Measurements from ENCODE around the gene SAPCD1.
"Not testable (repeated sequence)": the region's sequence is repeated elsewhere in the genome, so short reads cannot be mapped to it uniquely, and the experiment has no call there.

The SAPCD1 gene

DNA sequence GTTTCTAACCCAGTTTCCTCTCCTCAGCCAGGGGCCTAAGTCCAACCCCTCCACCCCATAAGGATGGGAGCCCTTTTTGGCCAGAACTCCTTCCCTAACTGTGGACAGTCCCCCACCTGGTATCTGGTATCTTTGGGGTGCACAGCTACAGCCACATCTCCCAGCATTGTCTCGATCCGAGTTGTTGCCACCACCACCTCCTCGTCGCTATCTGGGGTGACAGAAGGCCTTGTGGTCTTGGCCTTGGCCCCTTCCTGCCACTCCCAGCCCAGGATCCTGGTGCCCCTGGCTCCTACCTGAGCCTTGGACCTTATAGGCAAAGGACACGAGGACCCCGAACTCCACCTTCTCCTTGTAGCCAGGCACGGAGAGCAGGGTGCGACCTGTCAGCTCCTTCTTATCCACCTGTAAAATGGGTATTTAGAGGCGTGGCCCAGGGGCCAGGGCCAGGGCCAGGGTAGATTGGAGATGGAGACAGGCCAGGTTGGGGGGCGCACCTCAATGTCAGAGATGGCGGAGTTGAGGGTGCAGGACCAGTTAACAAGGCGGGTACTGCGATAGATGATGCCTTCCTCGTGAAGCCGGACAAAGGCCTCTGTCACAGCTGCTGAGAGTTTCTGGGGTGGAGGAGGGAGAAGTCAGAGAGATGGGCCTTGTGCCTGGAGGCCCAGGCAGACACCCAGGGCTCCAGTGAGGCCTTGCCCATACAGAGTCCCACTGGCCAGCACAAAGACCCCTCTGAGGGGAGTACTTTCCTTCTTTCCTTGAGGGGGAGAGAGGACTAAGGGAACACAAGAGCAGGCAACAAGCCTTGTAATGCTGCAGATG, 21.9 kb downstream of the SAPCD1 start:
- H3K9me3 Mint-ChIP-seq: no peaks in the 10 kb centered on the region
- H3K36me3 Mint-ChIP-seq (ENCODE audit: low read depth): peaks cover 35% of the 10 kb centered on the region
- no peaks in the 10 kb centered on the region for H3K4me1 Mint-ChIP-seq (ENCODE audit: low read depth)
- no peak overlapping the region for H3K4me3 Mint-ChIP-seq
- peak overlapping the region; percentile 12 for H3K27ac Mint-ChIP-seq
- no peaks in the 10 kb centered on the region for H3K27me3 Mint-ChIP-seq (ENCODE audit: low read depth)
- DNase-seq (ENCODE audit: low spot score): no peak

DNA sequence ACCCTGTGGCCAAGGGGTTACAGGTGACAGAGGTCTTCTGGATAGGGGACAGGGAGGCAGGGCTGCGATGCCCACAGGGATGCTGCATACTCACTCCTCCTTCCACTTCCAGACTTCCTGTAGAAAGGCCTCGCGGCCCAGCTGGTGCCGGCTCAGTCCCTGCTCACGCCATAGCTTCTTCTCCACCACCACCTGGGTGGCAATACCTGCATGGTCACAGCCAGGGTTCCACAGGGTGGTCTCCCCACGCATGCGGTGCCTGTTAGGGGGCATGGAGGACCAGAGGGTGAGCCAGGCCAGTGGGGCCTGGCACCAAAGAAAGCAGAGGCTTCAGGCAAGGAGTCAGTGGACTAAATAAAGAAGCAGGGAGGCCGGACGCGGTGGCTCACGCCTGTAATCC, 23.0 kb downstream of the SAPCD1 start:
- DNase-seq (ENCODE audit: low spot score): no peak
- H3K27me3 Mint-ChIP-seq (ENCODE audit: low read depth): no peaks in the 10 kb centered on the region
- H3K36me3 Mint-ChIP-seq (ENCODE audit: low read depth): peaks cover 36% of the 10 kb centered on the region
- H3K4me3 Mint-ChIP-seq: no peak overlapping the region
- H3K4me1 Mint-ChIP-seq (ENCODE audit: low read depth): peaks cover 3% of the 10 kb centered on the region
- H3K9me3 Mint-ChIP-seq: no peaks in the 10 kb centered on the region
- H3K27ac Mint-ChIP-seq: no peak overlapping the region

DNA sequence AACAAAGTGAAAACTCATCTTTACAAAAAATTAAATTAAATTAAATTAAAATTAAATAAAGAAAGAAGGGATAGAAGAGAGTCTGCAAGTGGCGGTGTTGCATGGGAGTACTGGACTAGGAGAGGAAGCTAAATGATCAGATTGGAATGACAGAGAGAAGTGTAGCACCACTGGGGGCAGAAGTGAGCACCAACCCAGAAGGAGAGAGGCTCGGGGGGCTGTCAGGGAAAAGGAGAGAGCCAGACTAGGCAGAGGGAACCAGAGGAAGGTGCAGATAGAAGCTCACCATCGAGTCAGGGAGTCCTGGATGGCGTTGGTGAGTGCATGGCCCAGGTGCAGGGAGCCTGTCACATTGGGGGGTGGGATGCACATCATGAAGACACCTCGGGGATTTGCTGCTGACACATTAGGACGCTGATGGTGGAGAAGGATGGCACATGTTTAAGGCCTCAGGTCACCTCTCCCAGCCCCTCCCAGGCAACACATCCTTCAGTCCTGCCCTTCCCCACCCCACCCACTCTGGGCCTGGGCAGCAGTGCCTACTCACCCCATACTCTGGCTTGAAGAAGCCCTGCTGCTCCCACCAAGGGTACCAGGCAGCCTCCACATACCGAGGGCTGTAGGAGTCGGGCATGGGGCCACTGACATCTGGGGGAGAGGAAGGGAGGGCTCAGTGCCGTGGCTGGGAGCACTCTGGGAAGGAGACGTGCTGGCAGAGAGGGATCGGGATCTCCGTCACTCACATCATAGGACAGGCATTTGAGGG, 29.1 kb downstream of the SAPCD1 start:
- H3K27me3 Mint-ChIP-seq (ENCODE audit: low read depth): no peaks in the 10 kb centered on the region
- peaks cover 15% of the 10 kb centered on the region for H3K4me1 Mint-ChIP-seq (ENCODE audit: low read depth)
- H3K4me3 Mint-ChIP-seq: no peak overlapping the region
- H3K36me3 Mint-ChIP-seq (ENCODE audit: low read depth): peaks cover 39% of the 10 kb centered on the region
- H3K9me3 Mint-ChIP-seq: no peaks in the 10 kb centered on the region
- DNase-seq (ENCODE audit: low spot score): no peak
- peak overlapping the region; percentile 42 for H3K27ac Mint-ChIP-seq

DNA sequence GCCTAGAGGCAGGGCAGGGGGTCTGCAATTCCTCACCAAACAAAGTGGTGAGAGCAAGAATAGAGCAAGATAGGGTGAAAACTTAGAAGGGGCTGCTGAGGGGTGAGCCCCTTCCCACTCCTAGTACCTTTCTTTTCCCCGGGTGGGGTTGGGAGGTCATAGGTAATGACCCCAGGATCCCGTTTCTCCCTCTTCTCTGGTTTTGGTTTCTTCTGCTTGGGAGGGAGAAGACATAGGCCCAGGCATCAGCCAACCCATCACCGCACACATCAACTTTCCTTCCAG, 29.6 kb downstream of the SAPCD1 start:
- Mint-ChIP-seq H3K27ac (peak overlapping the region; percentile 9), H3K4me1 (ENCODE audit: low read depth) (peaks cover 16% of the 10 kb centered on the region), H3K9me3 (no peaks in the 10 kb centered on the region), H3K27me3 (ENCODE audit: low read depth) (no peaks in the 10 kb centered on the region), H3K36me3 (ENCODE audit: low read depth) (peaks cover 39% of the 10 kb centered on the region), H3K4me3 (no peak overlapping the region)
- DNase-seq (ENCODE audit: low spot score): no peak

DNA sequence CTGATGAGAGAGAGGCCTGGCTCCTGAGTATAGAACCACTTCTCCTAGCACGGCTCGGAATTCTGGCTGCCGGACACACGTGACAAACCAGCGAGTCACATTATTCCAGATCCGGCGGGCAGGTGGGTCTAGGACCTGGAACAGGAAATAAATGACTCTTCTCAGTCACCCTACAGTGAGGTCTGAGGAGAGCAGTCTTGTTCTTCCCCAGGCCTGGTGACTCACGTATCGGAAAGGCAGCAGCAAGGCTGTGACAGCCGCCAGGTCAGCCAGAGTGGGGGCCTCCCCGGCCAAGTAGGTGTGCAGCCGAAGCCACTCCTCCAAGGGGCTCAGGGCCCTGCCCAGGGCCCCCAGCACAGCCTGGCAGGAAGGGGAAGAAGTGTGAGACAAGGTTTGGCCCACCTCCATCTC, 30.3 kb downstream of the SAPCD1 start:
- no peaks in the 10 kb centered on the region for H3K27me3 Mint-ChIP-seq (ENCODE audit: low read depth)
- peaks cover 24% of the 10 kb centered on the region for H3K4me1 Mint-ChIP-seq (ENCODE audit: low read depth)
- DNase-seq (ENCODE audit: low spot score): no peak
- no peak overlapping the region for H3K27ac Mint-ChIP-seq
- H3K4me3 Mint-ChIP-seq: peak overlapping the region; percentile 32
- H3K36me3 Mint-ChIP-seq (ENCODE audit: low read depth): peaks cover 45% of the 10 kb centered on the region
- H3K9me3 Mint-ChIP-seq: no peaks in the 10 kb centered on the region

DNA sequence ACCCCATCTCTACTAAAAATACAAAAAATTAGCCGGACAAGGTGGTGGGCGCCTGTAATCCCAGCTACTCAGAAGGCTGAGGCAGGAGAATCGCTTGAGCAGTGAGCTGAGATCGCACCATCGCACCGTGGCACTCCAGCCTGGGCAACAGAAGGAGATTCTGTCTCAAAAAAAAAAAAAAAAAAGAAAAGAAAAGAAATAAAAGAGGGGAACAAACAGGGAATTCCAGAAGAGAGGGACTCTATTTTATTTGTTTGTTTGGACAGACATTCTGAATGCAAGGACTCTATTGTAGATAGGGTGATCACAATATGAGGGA, 31.4 kb downstream of the SAPCD1 start:
- peak overlapping the region; percentile 79 for H3K4me3 Mint-ChIP-seq
- peak overlapping the region; percentile 71 for H3K27ac Mint-ChIP-seq
- not testable (repeated sequence) for DNase-seq (ENCODE audit: low spot score); H3K27me3 Mint-ChIP-seq (ENCODE audit: low read depth); H3K9me3 Mint-ChIP-seq
- H3K4me1 Mint-ChIP-seq (ENCODE audit: low read depth): peaks cover 28% of the 10 kb centered on the region
- peaks cover 46% of the 10 kb centered on the region for H3K36me3 Mint-ChIP-seq (ENCODE audit: low read depth)

DNA sequence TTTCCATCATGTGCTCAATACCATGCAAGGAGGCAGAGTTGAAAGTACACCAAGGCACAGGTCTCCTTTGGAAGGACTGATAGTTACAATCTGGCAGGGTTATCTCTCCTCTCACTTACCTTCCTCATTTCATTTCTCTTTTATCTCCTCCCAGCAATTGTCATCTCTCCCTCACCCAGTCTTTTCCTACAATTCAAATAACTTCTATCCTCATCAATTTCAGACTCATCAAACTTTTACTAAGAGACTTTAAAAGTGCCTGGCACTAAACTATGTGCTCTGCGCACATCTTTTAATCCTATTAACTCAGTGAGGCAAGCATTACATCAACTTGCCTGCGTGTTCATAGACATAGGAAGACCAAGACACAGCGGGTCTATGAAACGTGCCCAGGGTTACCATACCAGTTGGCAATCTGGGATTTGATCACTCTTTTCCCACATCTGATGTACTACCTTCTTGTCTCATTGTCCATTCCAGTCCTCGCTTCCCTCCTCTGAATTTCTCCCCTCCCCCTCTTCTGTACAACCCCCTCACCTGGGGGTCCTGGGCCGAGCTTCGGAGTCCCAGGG, 31.9 kb downstream of the SAPCD1 start:
- Mint-ChIP-seq H3K27me3 (ENCODE audit: low read depth) (no peaks in the 10 kb centered on the region), H3K9me3 (no peaks in the 10 kb centered on the region), H3K4me3 (peak overlapping the region; percentile 79), H3K36me3 (ENCODE audit: low read depth) (peaks cover 42% of the 10 kb centered on the region), H3K27ac (peak overlapping the region; percentile 71), H3K4me1 (ENCODE audit: low read depth) (peaks cover 28% of the 10 kb centered on the region)
- no peak for DNase-seq (ENCODE audit: low spot score)

DNA sequence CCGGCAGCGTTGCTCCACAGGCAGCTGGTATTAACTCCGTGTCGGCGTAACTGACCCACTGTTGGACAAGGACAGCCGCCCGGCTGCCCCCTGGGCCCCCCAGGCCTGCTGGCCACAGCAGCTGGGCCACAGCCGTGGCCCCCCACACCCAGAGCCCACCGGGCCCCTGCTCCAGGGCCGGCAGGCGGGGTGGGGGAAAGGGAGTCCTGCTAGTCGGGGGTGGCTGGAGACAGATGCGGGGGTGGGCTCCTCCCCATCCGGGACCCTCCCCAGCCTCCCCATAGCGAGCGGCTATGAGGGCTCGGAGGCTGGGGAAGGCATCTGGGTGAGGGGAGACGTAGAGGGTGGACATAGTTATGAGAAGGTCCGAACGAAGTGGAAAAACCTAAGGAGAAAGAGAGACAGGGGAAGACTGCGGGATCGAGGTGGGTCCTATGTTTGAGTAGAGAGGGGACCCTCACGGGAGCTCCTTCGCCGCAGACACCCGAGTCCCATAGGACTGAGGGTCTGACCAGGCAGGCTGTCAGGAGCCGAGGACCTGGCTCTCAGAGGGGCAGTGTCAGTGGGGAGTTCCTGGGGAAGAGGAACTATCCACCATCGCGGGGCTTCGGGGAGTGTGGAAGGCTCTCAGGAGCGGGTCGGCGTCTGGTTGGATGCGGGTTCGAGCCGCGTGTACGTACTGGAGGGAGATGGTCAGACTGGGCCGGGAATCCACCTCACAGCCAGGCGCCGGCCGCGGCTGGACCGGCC, 32.6 kb downstream of the SAPCD1 start:
- peak overlapping the region; percentile 79 for H3K4me3 Mint-ChIP-seq
- peak overlapping the region; percentile 96 for H3K27ac Mint-ChIP-seq
- no peaks in the 10 kb centered on the region for H3K27me3 Mint-ChIP-seq (ENCODE audit: low read depth)
- peaks cover 38% of the 10 kb centered on the region for H3K36me3 Mint-ChIP-seq (ENCODE audit: low read depth)
- peaks cover 25% of the 10 kb centered on the region for H3K4me1 Mint-ChIP-seq (ENCODE audit: low read depth)
- DNase-seq (ENCODE audit: low spot score): no peak
- no peaks in the 10 kb centered on the region for H3K9me3 Mint-ChIP-seq

DNA sequence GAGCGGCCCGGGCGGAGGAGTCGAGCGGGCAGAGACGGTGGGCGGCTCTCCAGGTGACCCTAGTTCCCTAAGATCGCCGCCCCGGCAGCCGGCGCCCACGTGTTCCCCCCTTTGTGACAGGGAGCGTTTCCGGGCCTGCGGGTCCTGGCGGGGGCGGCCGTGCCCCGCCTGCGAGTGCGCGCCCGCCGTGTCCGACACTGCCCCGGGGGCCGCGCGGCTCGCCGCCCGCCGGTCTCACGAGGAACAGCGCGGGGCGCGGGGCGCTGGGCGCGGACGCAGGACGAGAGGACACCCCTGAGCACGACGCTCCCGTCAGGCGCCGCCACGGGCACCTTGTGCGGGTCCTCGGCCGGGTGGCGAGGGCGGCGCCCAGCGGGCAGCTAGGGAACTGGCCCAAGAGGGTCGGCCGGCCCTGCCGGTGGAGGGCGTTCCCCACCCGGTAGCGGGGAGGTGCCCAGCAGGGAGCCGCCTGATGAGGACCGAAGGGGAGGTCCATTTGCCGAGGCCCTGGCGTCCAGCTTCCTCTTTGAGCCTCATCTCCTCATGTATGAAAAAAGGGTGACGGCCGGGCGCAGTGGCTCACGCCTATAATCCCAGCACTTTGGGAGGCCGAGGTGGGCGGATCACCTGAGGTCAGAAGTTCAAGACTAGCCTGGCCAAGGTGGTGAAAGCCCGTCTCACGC, 33.3 kb downstream of the SAPCD1 start, which contains the start of gene VARS1:
VARS1 (minus strand) TSS at position 137 of the 683 bp plus-strand sequence. CDS start 535 bp downstream, outside the sequence.
- no peaks in the 10 kb centered on the region for H3K9me3 Mint-ChIP-seq
- peak within 1 kb of the TSS; percentile 96 for H3K27ac Mint-ChIP-seq
- peaks cover 34% of the 10 kb centered on the region for H3K36me3 Mint-ChIP-seq (ENCODE audit: low read depth)
- peaks cover 24% of the 10 kb centered on the region for H3K4me1 Mint-ChIP-seq (ENCODE audit: low read depth)
- peak within 1 kb of the TSS; percentile 79 for H3K4me3 Mint-ChIP-seq
- DNase-seq (ENCODE audit: low spot score): peak; percentile 87
- H3K27me3 Mint-ChIP-seq (ENCODE audit: low read depth): no peaks in the 10 kb centered on the region

DNA sequence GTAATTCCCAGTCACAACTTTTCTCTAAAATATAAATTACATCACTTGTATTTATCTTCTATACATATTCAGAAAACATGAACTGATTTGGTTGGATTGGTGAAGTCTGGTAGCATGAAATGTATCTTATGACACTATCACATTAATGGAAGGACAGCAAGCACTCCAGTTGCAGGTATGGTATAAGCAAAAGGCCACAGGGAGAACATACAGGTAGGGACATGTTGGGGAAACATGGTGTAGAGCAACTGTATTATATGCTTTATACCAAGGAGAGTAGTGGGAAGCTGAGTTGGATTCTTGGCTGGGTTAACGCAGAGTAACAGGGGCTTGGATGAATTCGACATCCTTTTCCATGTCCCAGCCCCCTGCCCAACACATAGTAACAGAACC, 34.5 kb downstream of the SAPCD1 start:
- H3K4me1 Mint-ChIP-seq (ENCODE audit: low read depth): peaks cover 23% of the 10 kb centered on the region
- no peaks in the 10 kb centered on the region for H3K9me3 Mint-ChIP-seq
- peak overlapping the region; percentile 37 for H3K4me3 Mint-ChIP-seq

DNA sequence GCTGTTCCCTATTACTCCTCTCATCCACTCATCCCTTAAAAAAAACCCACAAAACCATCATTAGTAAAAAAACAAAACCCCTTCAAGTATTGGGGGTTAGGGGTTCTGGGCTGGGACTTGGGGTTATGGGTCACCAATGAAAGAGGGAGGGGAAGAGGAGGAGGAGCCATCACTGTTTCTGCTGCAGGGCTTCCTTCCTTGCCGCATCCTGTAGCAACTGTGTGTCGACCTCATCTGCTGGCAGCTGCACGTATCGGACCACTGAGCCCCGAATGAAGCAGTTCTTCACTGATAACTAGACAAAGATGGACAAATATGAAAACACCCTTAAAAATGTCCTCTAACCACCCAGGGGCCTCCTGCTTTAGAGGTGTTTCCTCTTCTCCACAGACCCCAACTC, 35.1 kb downstream of the SAPCD1 start:
- Mint-ChIP-seq H3K36me3 (ENCODE audit: low read depth) (peaks cover 30% of the 10 kb centered on the region), H3K4me3 (peak overlapping the region; percentile 68), H3K9me3 (no peaks in the 10 kb centered on the region), H3K27me3 (ENCODE audit: low read depth) (no peaks in the 10 kb centered on the region), H3K27ac (peak overlapping the region; percentile 90), H3K4me1 (ENCODE audit: low read depth) (peaks cover 23% of the 10 kb centered on the region)
- no peak for DNase-seq (ENCODE audit: low spot score)

More for the DNA sequence above, 34.5 kb downstream of the SAPCD1 start:
- Mint-ChIP-seq H3K27me3 (ENCODE audit: low read depth) (no peaks in the 10 kb centered on the region), H3K27ac (peak overlapping the region; percentile 90), H3K36me3 (ENCODE audit: low read depth) (peaks cover 33% of the 10 kb centered on the region)
- no peak for DNase-seq (ENCODE audit: low spot score)

DNA sequence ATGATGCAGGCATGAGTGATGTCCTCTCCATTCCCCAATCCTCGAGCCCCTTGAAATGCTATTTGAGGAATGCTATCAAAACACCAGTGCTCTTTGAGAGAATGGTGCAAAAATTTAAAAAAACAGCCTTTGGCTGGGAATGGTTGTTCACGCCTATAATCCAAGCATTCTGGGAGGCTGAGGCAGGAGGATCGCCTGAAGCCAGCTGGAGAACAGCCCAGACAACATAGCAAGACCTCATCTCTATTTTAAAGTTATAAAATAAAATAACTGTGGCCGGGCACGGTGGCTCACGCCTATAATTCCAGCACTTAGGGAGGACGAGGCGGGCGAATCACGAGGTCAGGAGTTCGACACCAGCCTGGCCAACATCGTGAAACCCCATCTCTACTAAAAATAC, 37.3 kb downstream of the SAPCD1 start:
- DNase-seq (ENCODE audit: low spot score): no peak
- Mint-ChIP-seq H3K4me1 (ENCODE audit: low read depth) (peaks cover 22% of the 10 kb centered on the region), H3K9me3 (no peaks in the 10 kb centered on the region), H3K36me3 (ENCODE audit: low read depth) (peaks cover 30% of the 10 kb centered on the region), H3K27ac (no peak overlapping the region), H3K4me3 (no peak overlapping the region), H3K27me3 (ENCODE audit: low read depth) (no peaks in the 10 kb centered on the region)
